GM21737 (cell line): ENCODE results near the gene NLGN1.
"Not testable (repeated sequence)": the region's sequence is repeated elsewhere in the genome, so short reads cannot be mapped to it uniquely, and the experiment has no call there.

ENCODE experiments used
- ATAC-seq: cut with Tn5 transposase; IDR thresholded peaks from one replicate; pipeline ENCODE4 v1.9.1; 2021; ENCODE audit warnings: mild to moderate bottlenecking, moderate library complexity; ENCODE audit not compliant: unreplicated experiment

Gene NLGN1

DNA sequence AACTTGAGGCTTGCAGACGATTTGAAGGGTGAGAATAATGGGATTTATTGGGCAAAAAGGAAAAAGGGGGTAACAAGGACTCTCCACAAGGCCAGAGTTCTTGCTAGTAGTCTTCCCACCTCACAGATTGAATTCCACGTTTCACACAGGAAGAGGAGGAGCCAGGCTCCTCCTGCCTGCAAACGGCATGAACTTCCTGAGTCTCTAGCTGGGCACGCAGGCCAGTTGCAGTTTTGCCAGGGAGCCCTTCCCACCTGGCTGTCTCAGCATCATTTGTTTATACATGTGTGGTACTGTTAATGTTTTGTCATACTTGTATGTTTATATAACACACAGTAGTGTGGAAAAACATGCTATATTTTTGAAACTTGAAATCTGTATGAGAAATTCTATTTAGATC is 155.0 kb downstream of the NLGN1 start:
- ATAC-seq, result no peak

- no peak for ATAC-seq
Measured at GRCh38 chr3:173553635-173554280, 156.2 kb downstream of the NLGN1 start.

- ATAC-seq, result no peak
Measured at GRCh38 chr3:173556546-173556945, 159.0 kb downstream of the NLGN1 start.

DNA sequence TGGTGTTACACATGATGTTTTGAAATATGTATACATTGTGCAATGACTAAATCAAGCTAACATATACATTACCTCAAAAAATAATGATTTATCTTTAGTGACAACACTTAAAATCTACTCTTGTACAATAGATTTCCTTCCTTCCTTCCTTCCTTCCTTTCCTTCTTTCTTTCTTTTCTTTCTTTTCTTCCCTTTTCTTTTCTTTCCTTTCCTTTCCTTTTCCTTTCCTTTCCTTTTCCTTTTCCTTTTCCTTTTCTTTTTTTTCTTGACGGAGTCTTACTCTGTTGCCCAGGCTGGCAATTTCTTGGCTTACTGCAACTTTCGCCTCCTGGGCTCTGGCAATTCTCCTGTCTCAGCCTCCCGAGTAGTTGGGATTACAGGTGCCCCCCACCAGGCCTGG is 170.5 kb downstream of the NLGN1 start:
- ATAC-seq, result no peak

GRCh38 chr3:173568623-173569022 is 171.1 kb downstream of the NLGN1 start:
- no peak for ATAC-seq

GRCh38 chr3:173583496-173583895 is 186.0 kb downstream of the NLGN1 start:
- no peak for ATAC-seq

- no peak for ATAC-seq
Measured at GRCh38 chr3:173584093-173584837, 186.7 kb downstream of the NLGN1 start.

DNA sequence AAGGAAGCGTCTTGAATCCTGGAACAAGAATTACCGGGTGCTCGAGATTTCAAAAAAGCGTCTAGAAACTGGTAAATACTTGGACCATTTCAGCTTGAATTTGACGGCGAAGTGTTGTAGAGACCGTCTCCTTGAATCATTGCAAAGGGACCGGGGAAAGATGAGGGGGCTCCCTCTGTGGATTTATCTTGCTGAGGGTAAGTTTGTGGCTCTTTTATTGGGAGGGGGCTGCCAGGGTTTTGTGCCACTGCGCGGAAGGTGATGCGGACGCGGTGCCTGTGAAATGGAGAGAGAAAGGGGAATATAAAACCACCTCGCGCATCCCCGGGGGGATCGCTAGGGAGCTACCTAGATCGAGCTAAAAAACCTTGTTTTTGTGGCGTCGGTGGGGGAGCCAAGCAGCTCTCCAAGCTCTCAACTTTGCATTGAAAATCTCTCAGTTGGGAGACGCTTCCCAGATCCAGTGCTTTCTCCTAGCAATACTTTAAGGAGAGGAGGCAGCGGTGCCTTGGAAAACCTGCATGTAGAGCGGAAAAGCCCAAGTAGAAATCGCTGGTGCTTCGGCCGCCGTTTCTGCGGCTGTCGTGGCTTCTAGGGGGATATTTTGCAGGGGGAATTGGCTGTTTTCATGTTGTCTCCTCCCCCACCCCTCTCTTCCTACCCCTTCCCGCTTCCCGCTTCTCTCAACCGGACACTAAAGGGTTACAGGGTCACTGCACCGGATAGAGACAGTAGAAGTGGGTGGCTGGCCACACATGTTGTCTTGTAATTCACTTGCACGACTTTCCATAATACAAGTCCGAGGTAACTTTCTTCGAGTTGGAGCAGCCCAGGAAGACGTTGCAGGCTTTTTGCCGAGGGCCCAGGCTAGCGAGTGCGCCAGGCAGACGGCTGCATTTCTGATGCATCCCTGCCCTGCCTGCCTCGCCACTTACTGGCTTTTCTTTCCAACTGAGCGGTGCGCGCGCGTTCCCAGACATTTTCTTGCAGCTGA is 187.6 kb downstream of the NLGN1 start:
- ATAC-seq, result no peak

GRCh38 chr3:173586166-173586565 is 188.6 kb downstream of the NLGN1 start:
- ATAC-seq, result no peak

GRCh38 chr3:173587055-173587454 is 189.5 kb downstream of the NLGN1 start:
- ATAC-seq, result no peak

- ATAC-seq, result no peak
Measured at GRCh38 chr3:173588556-173588955, 191.0 kb downstream of the NLGN1 start.

- no peak for ATAC-seq
Measured at GRCh38 chr3:173589116-173589515, 191.6 kb downstream of the NLGN1 start.

GRCh38 chr3:173591401-173591800 is 193.9 kb downstream of the NLGN1 start:
- no peak for ATAC-seq

- ATAC-seq, result not testable (repeated sequence)
Measured at GRCh38 chr3:173594881-173595280, 197.3 kb downstream of the NLGN1 start.

DNA sequence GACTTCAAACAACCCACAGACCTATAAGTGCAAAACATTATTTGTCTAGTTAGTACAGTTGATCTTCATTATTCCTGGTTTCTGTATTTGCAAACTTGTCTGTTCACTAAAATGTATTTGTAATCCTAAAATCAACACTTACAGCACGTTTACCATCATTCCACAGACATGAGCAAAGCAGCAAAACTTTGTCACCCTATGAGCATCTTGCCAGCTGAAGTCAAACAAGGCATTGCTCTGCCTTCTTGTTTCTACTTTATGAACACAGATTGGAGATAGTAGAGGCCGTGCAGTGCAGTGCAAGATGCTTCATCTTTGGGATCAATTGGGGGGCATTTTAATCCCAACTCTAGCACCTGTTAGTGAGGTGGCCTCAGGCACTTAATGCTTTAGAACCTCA is 202.1 kb downstream of the NLGN1 start:
- no peak for ATAC-seq

DNA sequence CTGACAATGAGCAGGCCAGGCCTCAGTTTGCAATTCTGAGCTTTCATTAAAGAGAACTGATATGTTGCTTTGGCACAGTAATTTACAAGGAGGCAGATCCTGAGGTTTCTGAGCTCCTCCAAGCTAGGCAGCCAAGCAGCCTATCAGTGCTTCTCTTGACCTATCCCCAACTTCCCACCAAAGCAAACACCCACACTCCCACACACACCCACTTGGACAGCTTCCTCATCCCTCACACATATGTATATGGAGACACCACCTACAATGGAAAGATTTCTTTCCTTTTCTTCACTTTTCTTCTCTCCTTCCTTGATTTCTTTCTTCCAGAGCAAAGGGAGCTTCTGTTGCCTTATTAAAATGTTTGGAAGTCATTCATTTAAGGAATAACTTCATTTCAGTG is 217.0 kb downstream of the NLGN1 start:
- ATAC-seq, result no peak

DNA sequence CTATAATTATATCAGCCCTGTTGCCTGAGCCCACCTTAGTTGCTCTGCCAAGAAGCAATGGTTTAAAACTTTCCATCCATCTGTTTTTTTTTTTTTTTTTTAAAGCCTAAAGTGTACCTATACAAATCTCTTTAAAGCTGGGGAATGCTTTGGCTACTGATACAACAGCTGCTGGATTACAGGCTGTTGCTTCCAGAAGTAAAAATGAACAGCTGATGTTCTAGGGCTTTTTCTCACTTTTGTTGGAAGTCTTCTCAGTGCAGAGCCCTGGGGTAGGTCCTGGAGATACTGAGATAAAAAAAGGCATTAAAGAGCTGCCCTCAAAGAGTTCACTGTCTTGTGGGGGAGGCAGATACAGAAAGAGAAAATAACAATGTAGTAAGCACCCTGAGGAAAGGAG is 218.1 kb downstream of the NLGN1 start:
- no peak for ATAC-seq

DNA sequence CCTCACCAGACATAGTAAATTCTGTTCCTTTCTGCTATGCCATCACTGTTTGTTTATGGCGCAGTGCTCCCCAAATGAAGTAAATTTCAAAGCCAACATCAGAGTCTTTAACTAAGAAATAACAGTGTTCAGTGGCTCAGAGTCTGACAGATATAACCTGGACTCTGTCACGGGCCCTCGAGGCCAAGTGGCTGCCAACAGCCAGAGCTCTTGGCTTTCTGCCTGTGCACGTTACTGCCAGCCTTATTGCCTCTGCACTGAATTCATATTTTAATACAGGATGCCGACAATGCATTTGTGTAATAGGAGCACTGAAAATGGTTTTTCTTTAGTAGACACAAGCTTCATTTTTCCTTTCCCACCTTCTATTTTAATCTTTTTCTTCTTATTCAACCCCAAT is 219.9 kb downstream of the NLGN1 start:
- no peak for ATAC-seq

DNA sequence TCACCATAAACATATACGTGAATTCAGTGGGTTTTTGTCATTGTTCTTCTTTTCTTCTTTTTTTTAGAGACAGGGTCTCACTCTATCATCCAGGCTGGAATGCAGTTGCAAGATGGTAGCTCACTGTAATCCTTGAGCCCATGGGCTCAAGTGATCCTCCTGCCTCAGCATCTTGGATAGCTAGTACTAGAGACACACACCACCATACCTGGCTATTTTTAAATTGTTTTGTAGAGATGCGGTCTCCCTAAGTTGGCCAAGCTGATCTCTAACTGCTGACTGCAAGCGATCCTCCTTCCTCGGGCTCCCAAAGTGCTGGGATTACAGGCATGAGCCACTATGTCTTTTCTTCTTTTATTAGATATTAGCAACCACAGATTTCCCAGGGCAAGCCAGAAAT is 220.6 kb downstream of the NLGN1 start:
- ATAC-seq, result no peak

- no peak for ATAC-seq
Measured at GRCh38 chr3:173618703-173619102, 221.2 kb downstream of the NLGN1 start.

- no peak for ATAC-seq
Measured at GRCh38 chr3:173622166-173622565, 224.6 kb downstream of the NLGN1 start.
